ENCODE data around the gene INTS12. TPM values are rescaled to one million over a fixed set of nuclear protein-coding genes. Genes with fewer than 3 reads are reported as not detected.

Gene INTS12
- total and polyA plus RNA-seq, 2 of the 8 experiments (the other 6 are each of a cell fraction or from before 2014, with no cell fraction given): 12.3 to 14.1 TPM

- no peak for TF ChIP-seq RNF2 (IDR thresholded peaks at IDR 0.05; ENCODE audit: borderline replicate concordance, low read depth, low read length, missing control alignments, poor library complexity, severe bottlenecking)
- no peak for TF ChIP-seq BCL11A (IDR thresholded peaks at IDR 0.05; ENCODE audit: low read depth in 2 of 2, low read length in 2 of 2)
- no peak for TF ChIP-seq TBP (IDR thresholded peaks at IDR 0.05; ENCODE audit: low read depth, low read length)
These were observed 7.3 kb upstream of the INTS12 start (continued) for GRCh38 chr4:105715692-105716278.
